ENCODE results near the gene PIP5K1B.

Gene PIP5K1B

GRCh38 chr9:68932458-68932857 lies 227.4 kb downstream of the PIP5K1B start:
- H3K14ac ChIP-seq (ENCODE audit: low read length), result no peak overlapping the region
- whole genome bisulfite sequencing, 2 donors (ENCODE audit: extremely low coverage in 2 of 2, insufficient read length in 2 of 2, insufficient replicate concordance in 1 of 2), result no CpG with 5 or more reads among the region's 1 CpG
- no peak overlapping the region for H2BK120ac ChIP-seq (ENCODE audit: low read depth, low read length)
- H4K8ac ChIP-seq (ENCODE audit: low read depth, low read length), result no peak overlapping the region
- no peaks in the 10 kb centered on the region for H3K79me1 ChIP-seq (ENCODE audit: low read depth, low read length)
- no peak overlapping the region for H3K18ac ChIP-seq (ENCODE audit: low read length)
- DNase-seq (ENCODE audit: low spot score), result no peak
- no peaks in the 10 kb centered on the region for H3K9me3 ChIP-seq (replicated peaks in 1 of 2; ENCODE audit: control insufficient read depth in 2 of 2, insufficient read depth in 1 of 2, low read depth in 1 of 2, low read length in 2 of 2)
- H2AK5ac ChIP-seq (ENCODE audit: low read depth, low read length), result no peak overlapping the region
- no peak overlapping the region for H3K23ac ChIP-seq (ENCODE audit: low read depth, low read length, poor library complexity)
- H2BK12ac ChIP-seq (ENCODE audit: low read length), result no peak overlapping the region
- no peak overlapping the region for H3K4me2 ChIP-seq (ENCODE audit: insufficient read depth, low read length, poor library complexity, severe bottlenecking)
- no peak overlapping the region for H2BK15ac ChIP-seq (ENCODE audit: low read length)
- H3K36me3 ChIP-seq (replicated peaks in 1 of 2; ENCODE audit: control insufficient read depth in 2 of 2, insufficient read depth in 2 of 2, low read length in 2 of 2), result peaks cover 0 to 83% of the 10 kb centered on the region in 2 donors
- H3K27me3 ChIP-seq (ENCODE audit: control insufficient read depth in 3 of 3, insufficient read depth in 3 of 3, low read depth in 1 of 3, low read length in 3 of 3), result no peaks in the 10 kb centered on the region
- no peak overlapping the region for H3K4me3 ChIP-seq (ENCODE audit: low read length in 2 of 2)
- H2AFZ ChIP-seq (ENCODE audit: low read length), result no peak overlapping the region
- no peak overlapping the region for H2BK5ac ChIP-seq (ENCODE audit: low read length)
- H3K4ac ChIP-seq (ENCODE audit: low read length), result no peak overlapping the region
- no peak overlapping the region for H4K91ac ChIP-seq (ENCODE audit: low read depth, low read length, poor library complexity)
- H3K4me1 ChIP-seq (ENCODE audit: control insufficient read depth in 2 of 2, insufficient read depth in 1 of 2, low read depth in 1 of 2, low read length in 2 of 2), result no peaks in the 10 kb centered on the region
- no peak overlapping the region for H3K9ac ChIP-seq (ENCODE audit: low read depth, low read length, poor library complexity)
- no peak overlapping the region for H3K27ac ChIP-seq (replicated peaks; ENCODE audit: low read length)

GRCh38 chr9:68933434-68934328 lies 228.6 kb downstream of the PIP5K1B start:
- no peak overlapping the region for H3K9ac ChIP-seq (ENCODE audit: low read depth, low read length, poor library complexity)
- H2BK12ac ChIP-seq (ENCODE audit: low read length), result no peak overlapping the region
- H3K4me3 ChIP-seq (ENCODE audit: low read length in 2 of 2), result no peak overlapping the region
- no peak overlapping the region for H2BK5ac ChIP-seq (ENCODE audit: low read length)
- H3K14ac ChIP-seq (ENCODE audit: low read length), result no peak overlapping the region
- no peak overlapping the region for H2BK15ac ChIP-seq (ENCODE audit: low read length)
- peaks cover 0 to under 1% of the 10 kb centered on the region in 2 donors for H3K4me1 ChIP-seq (ENCODE audit: control insufficient read depth in 2 of 2, insufficient read depth in 1 of 2, low read depth in 1 of 2, low read length in 2 of 2)
- H4K91ac ChIP-seq (ENCODE audit: low read depth, low read length, poor library complexity), result no peak overlapping the region
- H3K27me3 ChIP-seq (ENCODE audit: control insufficient read depth in 3 of 3, insufficient read depth in 3 of 3, low read depth in 1 of 3, low read length in 3 of 3), result no peaks in the 10 kb centered on the region
- H3K9me3 ChIP-seq (replicated peaks in 1 of 2; ENCODE audit: control insufficient read depth in 2 of 2, insufficient read depth in 1 of 2, low read depth in 1 of 2, low read length in 2 of 2), result no peaks in the 10 kb centered on the region
- no peak overlapping the region for H3K4me2 ChIP-seq (ENCODE audit: insufficient read depth, low read length, poor library complexity, severe bottlenecking)
- no peak overlapping the region for H2AK5ac ChIP-seq (ENCODE audit: low read depth, low read length)
- WGBS, 2 donors (ENCODE audit: extremely low coverage in 2 of 2, insufficient read length in 2 of 2, insufficient replicate concordance in 1 of 2), result no CpG with 5 or more reads among the region's 4 CpGs
- DNase-seq (ENCODE audit: low spot score), result no peak
- no peak overlapping the region for H4K8ac ChIP-seq (ENCODE audit: low read depth, low read length)
- no peak overlapping the region for H3K4ac ChIP-seq (ENCODE audit: low read length)
- H2BK120ac ChIP-seq (ENCODE audit: low read depth, low read length), result no peak overlapping the region
- no peaks in the 10 kb centered on the region for H3K79me1 ChIP-seq (ENCODE audit: low read depth, low read length)
- no peak overlapping the region for H3K23ac ChIP-seq (ENCODE audit: low read depth, low read length, poor library complexity)
- no peak overlapping the region for H2AFZ ChIP-seq (ENCODE audit: low read length)
- no peak overlapping the region for H3K18ac ChIP-seq (ENCODE audit: low read length)
- peaks cover 0 to 75% of the 10 kb centered on the region in 2 donors for H3K36me3 ChIP-seq (replicated peaks in 1 of 2; ENCODE audit: control insufficient read depth in 2 of 2, insufficient read depth in 2 of 2, low read length in 2 of 2)
- no peak overlapping the region for H3K27ac ChIP-seq (replicated peaks; ENCODE audit: low read length)

GRCh38 chr9:68934329-68934644 lies 229.2 kb downstream of the PIP5K1B start:
- Histone ChIP-seq H4K8ac (ENCODE audit: low read depth, low read length) (no peak overlapping the region), H2BK12ac (ENCODE audit: low read length) (no peak overlapping the region), H2BK5ac (ENCODE audit: low read length) (no peak overlapping the region), H3K9me3 (replicated peaks in 1 of 2; ENCODE audit: control insufficient read depth in 2 of 2, insufficient read depth in 1 of 2, low read depth in 1 of 2, low read length in 2 of 2) (no peaks in the 10 kb centered on the region), H3K18ac (ENCODE audit: low read length) (no peak overlapping the region), H3K4me3 (ENCODE audit: low read length in 2 of 2) (no peak overlapping the region), H3K79me1 (ENCODE audit: low read depth, low read length) (no peaks in the 10 kb centered on the region), H4K91ac (ENCODE audit: low read depth, low read length, poor library complexity) (no peak overlapping the region), H3K9ac (ENCODE audit: low read depth, low read length, poor library complexity) (no peak overlapping the region), H3K4me1 (ENCODE audit: control insufficient read depth in 2 of 2, insufficient read depth in 1 of 2, low read depth in 1 of 2, low read length in 2 of 2) (peaks cover 0 to 2% of the 10 kb centered on the region in 2 donors), H3K36me3 (replicated peaks in 1 of 2; ENCODE audit: control insufficient read depth in 2 of 2, insufficient read depth in 2 of 2, low read length in 2 of 2) (peaks cover 0 to 79% of the 10 kb centered on the region in 2 donors), H3K27ac (replicated peaks; ENCODE audit: low read length) (no peak overlapping the region), H2BK15ac (ENCODE audit: low read length) (no peak overlapping the region), H3K4ac (ENCODE audit: low read length) (no peak overlapping the region), H2AK5ac (ENCODE audit: low read depth, low read length) (no peak overlapping the region), H3K4me2 (ENCODE audit: insufficient read depth, low read length, poor library complexity, severe bottlenecking) (no peak overlapping the region), H3K23ac (ENCODE audit: low read depth, low read length, poor library complexity) (no peak overlapping the region), H3K14ac (ENCODE audit: low read length) (no peak overlapping the region), H3K27me3 (ENCODE audit: control insufficient read depth in 3 of 3, insufficient read depth in 3 of 3, low read depth in 1 of 3, low read length in 3 of 3) (no peaks in the 10 kb centered on the region), H2BK120ac (ENCODE audit: low read depth, low read length) (no peak overlapping the region), H2AFZ (ENCODE audit: low read length) (no peak overlapping the region)
- no peak for DNase-seq (ENCODE audit: low spot score)
- no CpG with 5 or more reads among the region's 1 CpG for WGBS, 2 donors (ENCODE audit: extremely low coverage in 2 of 2, insufficient read length in 2 of 2, insufficient replicate concordance in 1 of 2)

DNA sequence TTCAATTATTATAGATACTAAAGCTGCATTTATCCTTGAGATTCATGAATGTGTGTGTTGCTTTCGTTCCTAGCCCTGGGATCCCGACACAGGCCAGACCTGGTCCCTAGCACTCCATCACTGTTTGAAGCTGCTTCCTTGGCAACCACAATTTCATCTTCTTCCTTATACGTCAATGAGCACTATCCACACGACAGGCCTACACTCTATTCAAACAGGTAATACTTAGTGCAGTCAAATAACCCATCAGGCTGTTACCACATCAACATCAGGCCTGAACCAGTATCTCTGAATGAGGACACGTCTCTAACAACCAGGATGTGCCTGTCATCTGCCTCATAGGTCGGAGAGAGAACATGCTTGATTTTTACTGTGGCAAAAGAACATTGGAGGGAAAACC lies 235.5 kb downstream of the PIP5K1B start:
- H2AK5ac ChIP-seq (ENCODE audit: low read depth, low read length), result no peak overlapping the region
- DNase-seq (ENCODE audit: low spot score), result no peak
- H2BK12ac ChIP-seq (ENCODE audit: low read length), result no peak overlapping the region
- H3K4me1 ChIP-seq (ENCODE audit: control insufficient read depth in 2 of 2, insufficient read depth in 1 of 2, low read depth in 1 of 2, low read length in 2 of 2), result peaks cover 0 to 2% of the 10 kb centered on the region in 2 donors
- no peak overlapping the region for H4K91ac ChIP-seq (ENCODE audit: low read depth, low read length, poor library complexity)
- no peaks in the 10 kb centered on the region for H3K27me3 ChIP-seq (ENCODE audit: control insufficient read depth in 3 of 3, insufficient read depth in 3 of 3, low read depth in 1 of 3, low read length in 3 of 3)
- H2BK5ac ChIP-seq (ENCODE audit: low read length), result no peak overlapping the region
- H3K9ac ChIP-seq (ENCODE audit: low read depth, low read length, poor library complexity), result no peak overlapping the region
- no peak overlapping the region for H2BK15ac ChIP-seq (ENCODE audit: low read length)
- H3K4ac ChIP-seq (ENCODE audit: low read length), result no peak overlapping the region
- no peak overlapping the region for H4K8ac ChIP-seq (ENCODE audit: low read depth, low read length)
- H3K14ac ChIP-seq (ENCODE audit: low read length), result no peak overlapping the region
- no peak overlapping the region for H2BK120ac ChIP-seq (ENCODE audit: low read depth, low read length)
- H3K4me3 ChIP-seq (ENCODE audit: low read length in 2 of 2), result no peak overlapping the region
- peaks cover 0 to 79% of the 10 kb centered on the region in 2 donors for H3K36me3 ChIP-seq (replicated peaks in 1 of 2; ENCODE audit: control insufficient read depth in 2 of 2, insufficient read depth in 2 of 2, low read length in 2 of 2)
- no peak overlapping the region for H3K4me2 ChIP-seq (ENCODE audit: insufficient read depth, low read length, poor library complexity, severe bottlenecking)
- no peaks in the 10 kb centered on the region for H3K79me1 ChIP-seq (ENCODE audit: low read depth, low read length)
- no peaks in the 10 kb centered on the region for H3K9me3 ChIP-seq (replicated peaks in 1 of 2; ENCODE audit: control insufficient read depth in 2 of 2, insufficient read depth in 1 of 2, low read depth in 1 of 2, low read length in 2 of 2)
- H3K23ac ChIP-seq (ENCODE audit: low read depth, low read length, poor library complexity), result no peak overlapping the region
- no peak overlapping the region for H3K18ac ChIP-seq (ENCODE audit: low read length)
- no peak overlapping the region for H3K27ac ChIP-seq (replicated peaks; ENCODE audit: low read length)
- no peak overlapping the region for H2AFZ ChIP-seq (ENCODE audit: low read length)
- no CpG with 5 or more reads among the region's 6 CpGs for WGBS, 2 donors (ENCODE audit: extremely low coverage in 2 of 2, insufficient read length in 2 of 2, insufficient replicate concordance in 1 of 2)
